ENCODE data around the gene NLK.
"Not testable (repeated sequence)": the region's sequence is repeated elsewhere in the genome, so short reads cannot be mapped to it uniquely, and the experiment has no call there.

The NLK gene

DNA sequence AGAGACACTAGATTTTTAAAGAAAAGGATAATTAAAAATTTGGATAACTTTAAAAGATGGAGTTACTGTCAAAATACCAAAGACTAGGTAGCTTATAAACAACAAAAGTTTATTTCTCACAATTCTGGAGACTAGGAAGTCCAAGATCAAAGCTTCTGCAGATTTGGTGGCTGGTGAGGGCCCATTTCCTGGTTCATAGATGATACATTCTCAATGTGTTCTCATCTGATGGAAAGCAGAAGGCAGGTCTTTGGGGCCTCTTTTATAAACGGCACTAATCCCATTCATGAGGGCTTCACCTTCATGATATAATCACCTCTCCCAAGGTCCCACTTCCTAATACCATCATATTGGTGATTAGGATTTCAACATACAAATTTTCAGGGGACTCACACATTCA lies 33.7 kb downstream of the NLK start:
- DNase-seq = peak in 1 of 2 donors; percentile 6

GRCh38 chr17:28077140-28077539 lies 34.7 kb downstream of the NLK start:
- not testable (repeated sequence) for DNase-seq

- no peak for DNase-seq
Measured at GRCh38 chr17:28078341-28079229, 36.1 kb downstream of the NLK start.

- DNase-seq = no peak
Measured at GRCh38 chr17:28081467-28081866, 39.0 kb downstream of the NLK start.

- no peak for DNase-seq
Measured at GRCh38 chr17:28085766-28086165, 43.3 kb downstream of the NLK start.

DNA sequence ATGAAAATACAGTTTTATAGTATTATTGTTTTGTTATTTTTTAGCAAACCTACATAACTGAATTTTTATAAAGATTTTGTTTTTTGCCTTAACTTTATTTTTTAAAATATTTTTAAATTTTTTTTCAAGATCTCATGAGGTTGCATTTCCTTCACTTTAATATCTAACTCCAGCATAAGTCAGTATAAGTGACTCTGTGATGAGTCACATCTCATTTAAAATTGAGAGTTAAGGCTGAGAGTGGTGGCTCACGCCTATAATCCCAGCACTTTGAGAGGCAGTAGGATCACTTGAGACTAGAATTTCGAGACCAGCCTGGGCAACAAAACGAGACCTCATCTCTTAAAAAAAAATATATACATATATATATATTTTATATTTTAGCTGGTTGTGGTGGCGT lies 44.0 kb downstream of the NLK start:
- DNase-seq = no peak

DNA sequence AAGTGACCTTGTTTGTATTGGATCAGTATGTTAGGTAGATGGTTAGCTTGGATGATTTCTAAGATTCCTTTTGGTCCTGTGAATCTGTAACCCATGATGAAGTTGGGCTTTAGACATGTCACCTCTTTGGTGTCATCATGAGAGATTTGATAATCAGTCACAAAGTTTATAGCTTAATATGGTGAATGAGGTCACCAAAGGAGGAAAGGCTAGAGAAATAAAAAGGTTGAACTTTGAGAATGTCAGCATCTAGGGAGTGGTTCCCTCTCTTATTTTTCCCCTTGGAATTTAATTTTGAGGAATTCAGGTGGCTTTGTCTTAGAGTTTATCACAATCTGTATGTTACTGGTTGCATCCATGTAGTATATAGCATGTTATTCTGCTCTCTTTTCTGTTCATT lies 45.3 kb downstream of the NLK start:
- DNase-seq = no peak

DNA sequence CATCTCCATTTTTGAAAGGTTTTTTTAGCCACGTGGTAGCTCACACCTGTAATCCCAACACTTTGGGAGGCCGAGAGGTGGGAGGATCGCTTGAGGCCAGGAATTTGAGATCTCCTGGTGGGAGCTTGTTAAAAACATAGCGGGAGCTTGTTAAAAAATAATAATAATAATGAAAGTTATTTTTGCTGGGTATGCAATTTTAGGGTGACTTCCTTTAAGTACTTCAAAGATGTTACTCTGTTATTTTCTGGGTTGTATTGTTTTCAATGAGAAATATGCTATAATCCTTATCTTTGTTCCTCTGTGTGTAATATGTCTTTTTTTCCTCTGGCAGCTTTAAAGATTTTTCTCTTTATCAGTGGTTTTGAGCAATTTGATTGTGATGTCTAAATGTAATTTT lies 48.1 kb downstream of the NLK start:
- DNase-seq = no peak

GRCh38 chr17:28092088-28092487 lies 49.6 kb downstream of the NLK start:
- no peak for DNase-seq

- no peak for DNase-seq
Measured at GRCh38 chr17:28093999-28094716, 51.7 kb downstream of the NLK start.

GRCh38 chr17:28096756-28097155 lies 54.3 kb downstream of the NLK start:
- no peak for DNase-seq

GRCh38 chr17:28097254-28097653 lies 54.8 kb downstream of the NLK start:
- DNase-seq = no peak

- no peak for DNase-seq
Measured at GRCh38 chr17:28097901-28098300, 55.4 kb downstream of the NLK start.

GRCh38 chr17:28098591-28098990 lies 56.1 kb downstream of the NLK start:
- DNase-seq = not testable (repeated sequence)

DNA sequence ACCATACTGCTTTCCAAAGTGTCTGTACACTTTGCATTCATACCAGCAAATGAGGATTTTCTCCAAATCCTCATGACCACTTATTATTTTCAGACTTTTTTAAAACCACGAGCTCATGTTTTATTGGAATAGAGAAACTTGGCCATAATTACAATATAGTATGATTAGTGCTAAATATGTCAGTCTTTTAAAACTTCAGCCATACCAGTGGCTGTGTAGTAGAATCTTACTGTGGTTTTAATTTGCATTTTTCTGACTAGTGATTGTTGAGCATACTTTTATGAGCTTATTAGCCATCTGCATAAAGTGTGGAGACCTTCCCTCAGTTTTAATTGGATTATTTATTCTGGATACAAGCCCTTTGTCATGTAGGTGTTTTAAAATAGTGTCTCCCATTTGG lies 57.8 kb downstream of the NLK start:
- DNase-seq = no peak

DNA sequence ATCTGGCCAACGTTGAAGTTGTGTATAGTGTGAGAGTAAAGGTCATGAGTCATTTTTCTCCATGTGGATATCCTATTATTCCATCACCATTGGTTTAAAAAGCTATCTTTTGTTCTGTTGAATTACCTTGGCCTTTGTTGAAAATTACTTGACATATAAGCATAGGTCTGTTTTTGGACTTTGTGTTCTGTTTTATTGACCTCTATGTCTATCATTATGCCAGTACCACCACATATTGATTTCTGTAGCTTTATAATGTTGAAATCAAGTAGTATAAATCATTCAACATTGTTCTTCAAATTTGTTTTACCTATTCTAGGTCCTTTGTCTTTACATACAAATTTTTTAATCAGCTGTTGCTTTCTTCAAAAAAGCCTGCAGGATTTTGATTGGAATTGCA lies 58.5 kb downstream of the NLK start:
- no peak for DNase-seq

- no peak for DNase-seq
Measured at GRCh38 chr17:28101919-28102318, 59.4 kb downstream of the NLK start.

DNA sequence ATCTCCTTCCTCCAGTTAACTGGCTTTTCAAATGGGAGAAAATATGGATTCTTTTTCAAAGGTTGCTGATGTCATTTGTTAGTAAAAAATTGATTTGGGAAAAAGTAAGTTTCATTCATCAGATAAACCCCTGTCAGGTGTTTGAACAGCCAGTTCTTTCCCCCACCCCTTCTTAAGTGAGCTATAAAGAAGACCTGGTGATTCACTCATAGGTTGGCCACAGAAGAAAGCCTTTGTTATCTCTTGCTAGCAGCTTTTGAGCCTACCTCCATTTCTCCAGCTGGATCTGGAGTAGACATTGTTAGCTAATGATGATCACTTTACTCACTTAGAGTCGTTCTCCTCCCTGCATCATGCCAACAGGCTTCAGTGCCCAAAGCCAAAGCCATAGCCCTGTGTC lies 63.0 kb downstream of the NLK start:
- DNase-seq = no peak

GRCh38 chr17:28110184-28110583 lies 67.7 kb downstream of the NLK start:
- no peak for DNase-seq

DNA sequence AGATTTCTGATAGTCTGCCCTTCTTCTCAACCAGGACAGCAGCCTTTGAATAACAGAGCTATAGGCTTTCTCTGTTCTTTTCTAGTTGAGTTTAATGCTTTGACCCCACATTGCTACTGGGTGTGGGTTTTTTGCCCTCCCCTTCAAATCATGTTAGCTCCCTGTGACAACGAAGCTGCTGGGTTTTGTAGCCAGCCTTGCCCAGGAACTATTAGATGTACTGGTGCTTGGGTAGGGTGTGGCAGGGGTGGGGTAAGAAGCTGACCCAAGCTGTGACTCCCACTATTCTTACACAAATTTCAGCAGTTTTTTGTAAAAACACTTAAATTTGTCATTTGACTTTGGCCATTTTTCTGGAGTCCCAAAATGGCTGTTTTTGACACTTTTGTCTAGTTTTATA lies 69.7 kb downstream of the NLK start:
- no peak for DNase-seq

- no peak for DNase-seq
Measured at GRCh38 chr17:28112606-28113005, 70.1 kb downstream of the NLK start.

DNA sequence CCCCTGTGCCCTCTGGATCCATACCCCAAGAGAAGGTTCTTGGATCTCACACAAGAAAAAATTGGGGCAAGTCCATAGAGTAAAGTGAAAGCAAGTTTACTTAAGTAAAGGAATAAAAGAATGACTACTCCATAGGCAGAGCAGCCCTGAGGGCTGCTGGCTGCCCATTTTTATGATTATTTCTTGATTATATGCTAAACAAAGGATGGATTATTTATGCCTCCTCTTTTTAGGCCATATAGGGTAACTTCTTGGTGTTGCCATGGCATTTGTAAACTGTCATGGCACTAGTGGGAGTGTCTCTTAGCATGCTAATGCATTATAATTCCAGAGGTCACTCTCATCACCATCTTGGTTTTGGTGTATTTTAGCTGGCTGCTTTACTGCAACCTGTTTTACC lies 70.8 kb downstream of the NLK start:
- DNase-seq = no peak

DNA sequence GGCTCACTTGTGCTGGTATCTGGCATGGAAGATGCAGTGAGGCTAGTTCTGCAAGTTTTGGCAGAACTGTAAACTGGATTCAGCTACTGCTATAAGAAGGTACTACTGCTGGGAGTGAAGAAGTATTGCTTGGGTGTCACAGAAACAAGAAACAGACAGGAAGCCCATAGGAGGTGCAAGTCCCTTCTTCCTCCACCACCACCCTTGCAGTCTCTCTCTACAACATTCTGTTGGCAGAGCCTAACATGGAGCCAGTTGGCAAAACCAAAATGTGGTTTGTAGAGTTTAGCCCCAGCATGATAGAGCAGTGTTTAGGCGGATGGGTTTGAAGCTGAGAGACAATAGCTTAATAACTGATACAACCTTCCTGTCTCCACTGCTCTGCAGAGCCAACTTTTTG lies 72.6 kb downstream of the NLK start:
- no peak for DNase-seq

DNA sequence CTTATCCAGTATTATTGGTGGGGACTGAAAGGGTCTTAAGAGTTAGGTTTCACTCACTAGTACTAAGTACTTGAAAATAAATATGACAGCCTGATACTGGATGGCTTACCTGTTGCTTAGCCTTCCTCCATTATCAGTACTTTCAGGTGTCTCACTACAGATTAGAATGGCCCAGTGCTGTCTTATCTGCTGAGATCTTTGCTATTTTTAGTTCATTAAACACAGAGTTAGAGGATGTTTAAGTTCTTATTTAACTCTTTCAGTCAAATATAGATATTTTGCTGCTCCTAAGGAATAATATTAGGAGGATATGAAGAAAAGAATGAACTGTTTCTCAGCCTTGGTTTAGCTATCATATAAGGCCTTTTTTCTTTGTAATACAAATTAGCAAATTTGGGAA lies 74.8 kb downstream of the NLK start:
- DNase-seq = no peak

Data from CD4-positive, alpha-beta T cell treated with Interleukin-4 for 1 hour (primary cell).